IPS-18c (cell line): ENCODE results near the gene SURF1.
A peak's percentile ranks its signal among the peaks of the same experiment; 100 is the strongest.
"Not testable (repeated sequence)": the region's sequence is repeated elsewhere in the genome, so short reads cannot be mapped to it uniquely, and the experiment has no call there.

Experiments
- H3K4me3 ChIP-seq: 2 replicates; pipeline ENCODE4 v1.7.0; 2013; ENCODE audit warnings: low read depth, mild to moderate bottlenecking, low read length, moderate library complexity; ENCODE audit not compliant: insufficient read depth
- H3K9me3 ChIP-seq: one replicate; pipeline ENCODE4 v1.6.1; 2013; ENCODE audit warnings: mild to moderate bottlenecking, low read length, moderate library complexity; ENCODE audit not compliant: control insufficient read depth, insufficient read depth

SURF1 gene, protein sequence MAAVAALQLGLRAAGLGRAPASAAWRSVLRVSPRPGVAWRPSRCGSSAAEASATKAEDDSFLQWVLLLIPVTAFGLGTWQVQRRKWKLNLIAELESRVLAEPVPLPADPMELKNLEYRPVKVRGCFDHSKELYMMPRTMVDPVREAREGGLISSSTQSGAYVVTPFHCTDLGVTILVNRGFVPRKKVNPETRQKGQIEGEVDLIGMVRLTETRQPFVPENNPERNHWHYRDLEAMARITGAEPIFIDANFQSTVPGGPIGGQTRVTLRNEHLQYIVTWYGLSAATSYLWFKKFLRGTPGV

DNA sequence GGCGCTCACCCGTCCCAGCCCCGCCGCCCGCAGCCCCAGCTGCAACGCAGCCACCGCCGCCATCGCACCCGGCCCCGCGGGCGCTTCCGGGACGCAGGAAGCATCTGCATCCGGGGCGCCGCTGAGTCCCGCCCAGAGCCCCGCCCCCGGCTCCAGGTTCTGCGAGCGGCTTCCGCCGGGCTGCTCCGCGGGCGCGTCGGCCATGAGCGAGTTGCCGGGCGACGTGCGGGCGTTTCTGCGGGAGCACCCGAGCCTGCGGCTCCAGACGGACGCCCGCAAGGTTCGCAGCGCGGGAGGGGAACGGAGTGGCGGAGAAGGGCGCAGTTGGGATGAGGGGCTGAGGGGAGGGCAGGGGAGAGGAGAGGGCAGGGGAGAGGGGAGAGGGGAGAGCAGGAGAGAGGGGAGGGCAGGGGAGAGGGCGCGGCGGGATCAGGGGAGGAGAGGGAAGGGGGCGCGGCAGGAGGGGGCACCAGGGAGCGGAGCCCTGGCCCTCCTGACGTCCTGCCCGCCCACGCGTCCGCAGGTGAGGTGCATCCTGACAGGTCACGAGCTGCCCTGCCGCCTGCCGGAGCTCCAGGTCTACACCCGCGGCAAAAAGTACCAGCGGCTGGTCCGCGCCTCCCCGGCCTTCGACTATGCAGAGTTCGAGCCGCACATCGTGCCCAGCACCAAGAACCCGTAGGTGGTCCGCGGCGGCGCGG lies at the start of gene SURF1, which contains the start of gene SURF2:
Gene SURF1 (minus strand): TSS at position 97 of the 701 bp plus-strand sequence. CDS start 34 bp downstream, at position 63.
Gene SURF2 (plus strand): TSS at position 160 of the 701 bp plus-strand sequence. CDS start 43 bp downstream, at position 203.
- peak within 1 kb of the TSS; percentile 80 for H3K4me3 ChIP-seq
- peaks cover 2% of the 10 kb centered on the region for H3K9me3 ChIP-seq

DNA sequence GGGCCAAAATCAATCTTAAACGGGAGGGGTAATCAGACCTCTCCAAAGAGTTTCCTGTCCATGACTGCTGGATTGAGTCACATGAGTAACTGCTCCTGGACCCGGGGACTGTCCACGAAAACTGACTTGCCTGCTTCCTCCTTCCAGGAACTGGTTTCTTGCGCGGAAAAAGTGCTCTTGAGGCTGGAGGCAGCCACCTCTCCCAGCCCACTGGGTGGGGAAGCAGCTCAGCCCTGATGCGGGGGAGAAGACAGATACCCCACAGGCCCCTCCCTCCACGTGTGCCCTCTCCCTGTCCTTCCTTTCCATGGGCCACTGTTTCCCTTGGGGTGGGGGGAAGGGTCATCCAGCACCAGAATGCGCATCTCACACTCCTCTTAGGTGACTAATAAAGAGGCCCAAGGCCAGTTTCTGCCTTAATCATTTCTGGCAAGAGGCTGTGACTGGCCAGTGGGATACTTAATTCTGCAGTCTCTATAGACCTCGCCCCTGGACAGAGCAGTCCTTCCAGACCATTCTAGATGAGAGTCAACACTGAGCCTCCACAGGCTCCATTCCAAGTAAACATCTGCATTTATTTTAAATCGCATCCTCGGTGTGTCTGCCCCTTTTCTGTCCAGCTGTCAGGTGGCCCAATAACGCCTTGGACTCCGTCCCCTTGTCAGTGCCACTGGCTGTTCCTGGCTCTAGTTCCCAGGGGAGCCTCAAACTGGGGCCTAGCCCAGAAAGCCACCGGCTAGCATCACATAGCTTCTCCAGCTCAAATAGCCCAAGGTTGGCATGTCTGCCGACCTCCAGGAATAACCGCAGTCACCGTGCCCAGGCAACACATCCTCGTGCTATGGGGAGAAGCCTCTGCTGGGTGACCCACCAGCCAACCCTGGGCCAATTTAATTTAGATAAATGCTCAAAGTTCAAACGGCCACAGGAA lies 49.5 kb upstream of the SURF1 start:
- Histone ChIP-seq H3K9me3 (no peaks in the 10 kb centered on the region), H3K4me3 (no peak overlapping the region)

- no peak overlapping the region for H3K4me3 ChIP-seq
- no peaks in the 10 kb centered on the region for H3K9me3 ChIP-seq
These were observed 48.2 kb upstream of the SURF1 start for GRCh38 chr9:133404454-133405002.

- Histone ChIP-seq H3K9me3 (no peaks in the 10 kb centered on the region), H3K4me3 (no peak overlapping the region)
These were observed 47.6 kb upstream of the SURF1 start for GRCh38 chr9:133403766-133404453.

DNA sequence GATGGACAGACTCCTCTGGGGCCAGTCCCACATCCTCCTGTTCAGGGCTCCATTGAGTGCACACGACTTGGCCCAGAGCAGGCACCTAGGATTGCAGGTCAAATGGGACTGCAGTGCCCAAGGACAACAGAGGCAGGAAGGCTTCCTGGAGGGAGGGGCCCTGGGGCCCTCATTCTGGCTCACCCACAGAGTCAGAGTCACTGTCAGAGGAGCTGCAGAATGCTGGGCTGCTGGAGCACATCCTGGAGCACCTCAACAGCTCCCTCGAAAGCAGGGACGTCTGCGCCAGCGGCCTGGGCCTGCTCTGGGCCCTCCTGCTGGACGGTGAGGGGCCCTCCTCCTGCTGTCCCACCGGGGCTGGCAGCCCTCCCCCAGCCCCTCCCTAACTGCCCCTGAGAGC lies 46.4 kb upstream of the SURF1 start:
- Histone ChIP-seq H3K4me3 (no peak overlapping the region), H3K9me3 (no peaks in the 10 kb centered on the region)

GRCh38 chr9:133401588-133401987 lies 45.3 kb upstream of the SURF1 start:
- H3K9me3 ChIP-seq: no peaks in the 10 kb centered on the region

DNA sequence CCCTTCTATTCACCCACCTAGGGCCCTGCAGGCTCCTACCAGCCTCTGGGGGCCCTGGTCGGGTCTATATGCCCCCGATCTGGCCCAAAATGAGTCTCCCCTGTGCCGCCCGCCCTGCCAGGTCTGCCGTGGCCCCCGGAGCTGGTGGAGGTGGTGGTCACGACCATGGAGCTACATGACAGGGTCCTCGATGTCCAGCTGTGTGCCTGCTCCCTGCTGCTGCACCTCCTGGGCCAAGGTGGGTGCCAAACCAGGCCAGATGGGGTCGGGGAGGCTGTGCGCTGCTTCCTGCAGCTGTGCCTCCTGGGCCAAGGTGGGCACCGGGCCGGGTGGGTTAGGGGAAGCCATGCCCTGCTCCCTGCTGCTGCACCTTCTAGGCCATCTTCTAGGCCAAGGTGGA lies 44.0 kb upstream of the SURF1 start:
- no peak overlapping the region for H3K4me3 ChIP-seq
- H3K9me3 ChIP-seq: no peaks in the 10 kb centered on the region

More at GRCh38 chr9:133401588-133401987, 45.3 kb upstream of the SURF1 start:
- H3K4me3 ChIP-seq: no peak overlapping the region

GRCh38 chr9:133397895-133398294 lies 41.6 kb upstream of the SURF1 start:
- H3K4me3 ChIP-seq: no peak overlapping the region
- H3K9me3 ChIP-seq: no peaks in the 10 kb centered on the region

GRCh38 chr9:133397370-133397769 lies 41.1 kb upstream of the SURF1 start:
- H3K9me3 ChIP-seq: no peaks in the 10 kb centered on the region
- H3K4me3 ChIP-seq: no peak overlapping the region

DNA sequence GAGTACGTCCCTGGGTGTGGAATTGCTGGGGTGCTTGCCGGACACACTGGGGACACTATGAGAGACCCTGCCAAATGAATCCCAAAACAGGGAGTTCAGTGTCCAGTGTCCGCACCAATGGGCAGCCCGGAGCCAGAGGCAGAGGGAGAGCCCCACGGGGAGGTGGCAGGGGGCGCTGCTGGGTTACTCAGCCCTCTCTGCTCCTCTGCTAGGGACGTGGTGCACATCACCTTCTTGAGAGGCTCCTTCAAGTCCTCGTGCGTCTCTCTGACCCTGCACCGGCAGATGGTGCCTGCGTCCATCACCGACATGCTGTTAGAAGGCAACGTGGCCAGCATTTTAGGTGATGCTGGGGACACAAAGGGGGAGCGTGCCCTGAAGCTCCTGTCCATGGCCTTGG lies 40.7 kb upstream of the SURF1 start:
- H3K9me3 ChIP-seq: no peaks in the 10 kb centered on the region
- no peak overlapping the region for H3K4me3 ChIP-seq

GRCh38 chr9:133394687-133395271 lies 38.5 kb upstream of the SURF1 start:
- Histone ChIP-seq H3K4me3 (no peak overlapping the region), H3K9me3 (peaks cover 5% of the 10 kb centered on the region)

DNA sequence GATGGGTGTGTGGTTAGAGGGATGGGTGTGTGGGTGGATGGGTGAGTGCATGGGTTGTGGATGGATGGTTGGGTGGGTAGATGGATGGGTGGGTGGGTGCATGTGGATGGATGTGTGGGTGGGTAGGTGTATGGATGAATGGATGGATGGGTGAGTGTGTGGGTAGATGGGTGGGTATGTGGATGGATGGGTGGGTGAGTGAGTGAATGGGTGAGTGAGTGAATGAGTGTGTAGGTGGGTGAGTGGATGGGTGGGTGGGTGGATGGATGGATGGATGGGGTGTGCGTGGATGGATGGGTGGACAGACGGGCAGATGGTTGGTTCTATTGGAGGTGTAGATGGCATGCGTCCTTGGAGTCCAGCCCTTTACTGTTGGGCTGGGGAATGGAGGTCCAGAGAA lies 37.1 kb upstream of the SURF1 start:
- H3K9me3 ChIP-seq: peaks cover 5% of the 10 kb centered on the region
- no peak overlapping the region for H3K4me3 ChIP-seq

DNA sequence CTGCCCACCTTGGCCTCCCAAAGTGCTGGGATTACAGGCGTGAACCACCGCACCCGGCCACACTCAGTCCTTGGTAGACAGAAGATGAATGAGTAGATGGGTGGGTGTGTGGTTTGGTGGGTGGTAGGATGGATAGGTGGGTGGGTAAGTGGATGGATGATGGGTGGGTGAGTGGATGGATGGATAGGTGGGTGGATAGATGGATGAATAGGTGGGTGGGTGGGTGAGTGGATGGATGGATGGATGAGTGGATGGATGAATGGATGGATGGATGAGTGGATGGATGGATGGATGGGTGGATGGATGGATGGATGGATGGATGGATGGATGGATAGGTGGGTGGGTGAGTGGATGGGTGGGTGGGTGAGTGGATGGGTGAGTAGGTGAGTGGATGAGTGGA lies 36.0 kb upstream of the SURF1 start:
- not testable (repeated sequence) for H3K9me3 ChIP-seq, H3K4me3 ChIP-seq

DNA sequence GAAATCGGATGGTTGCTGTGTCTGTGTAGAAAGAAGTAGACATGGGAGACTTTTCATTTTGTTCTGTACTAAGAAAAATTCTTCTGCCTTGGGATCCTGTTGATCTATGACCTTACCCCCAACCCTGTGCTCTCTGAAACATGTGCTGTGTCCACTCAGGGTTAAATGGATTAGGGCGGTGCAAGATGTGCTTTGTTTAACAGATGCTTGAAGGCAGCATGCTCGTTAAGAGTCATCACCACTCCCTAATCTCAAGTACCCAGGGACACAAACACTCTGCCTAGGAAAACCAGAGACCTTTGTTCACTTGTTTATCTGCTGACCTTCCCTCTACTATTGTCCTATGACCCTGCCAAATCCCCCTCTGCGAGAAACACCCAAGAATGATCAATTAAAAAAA lies 35.2 kb upstream of the SURF1 start:
- not testable (repeated sequence) for H3K9me3 ChIP-seq, H3K4me3 ChIP-seq

DNA sequence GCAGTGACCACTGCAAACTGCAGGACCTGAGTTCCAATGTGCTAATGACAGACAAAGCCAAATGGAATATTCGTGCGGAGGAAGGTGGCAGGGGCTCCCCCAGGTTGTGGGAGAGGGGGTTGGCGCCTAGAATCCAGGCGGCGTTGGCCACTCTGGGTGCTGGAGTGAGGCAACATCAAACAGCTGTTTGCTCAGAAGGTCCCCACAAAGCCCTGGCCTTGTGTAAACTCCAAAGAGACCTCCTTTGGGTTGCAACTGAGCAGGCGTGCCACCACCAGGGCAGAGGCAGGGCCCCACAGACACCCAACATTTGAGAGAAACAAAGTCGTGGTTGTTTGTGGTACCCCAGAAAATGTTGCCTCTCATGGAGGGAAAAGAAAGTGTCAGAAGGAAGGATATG lies 34.4 kb upstream of the SURF1 start:
- no peak overlapping the region for H3K4me3 ChIP-seq
- peaks cover 5% of the 10 kb centered on the region for H3K9me3 ChIP-seq

- peaks cover 5% of the 10 kb centered on the region for H3K9me3 ChIP-seq
- H3K4me3 ChIP-seq: no peak overlapping the region
These were observed 33.3 kb upstream of the SURF1 start for GRCh38 chr9:133389562-133389961.
